NCI-H1436 treated with DMSO at 0.1 percent for 48 hours (cell line): Measurements from ENCODE around the gene OST4.
"Not testable (repeated sequence)": the region's sequence is repeated elsewhere in the genome, so short reads cannot be mapped to it uniquely, and the experiment has no call there.

ENCODE experiments used
- DNase-seq: peaks from one replicate; lab custom pipeline; 2025; lab: John Stamatoyannopoulos, UW

OST4 gene

DNA sequence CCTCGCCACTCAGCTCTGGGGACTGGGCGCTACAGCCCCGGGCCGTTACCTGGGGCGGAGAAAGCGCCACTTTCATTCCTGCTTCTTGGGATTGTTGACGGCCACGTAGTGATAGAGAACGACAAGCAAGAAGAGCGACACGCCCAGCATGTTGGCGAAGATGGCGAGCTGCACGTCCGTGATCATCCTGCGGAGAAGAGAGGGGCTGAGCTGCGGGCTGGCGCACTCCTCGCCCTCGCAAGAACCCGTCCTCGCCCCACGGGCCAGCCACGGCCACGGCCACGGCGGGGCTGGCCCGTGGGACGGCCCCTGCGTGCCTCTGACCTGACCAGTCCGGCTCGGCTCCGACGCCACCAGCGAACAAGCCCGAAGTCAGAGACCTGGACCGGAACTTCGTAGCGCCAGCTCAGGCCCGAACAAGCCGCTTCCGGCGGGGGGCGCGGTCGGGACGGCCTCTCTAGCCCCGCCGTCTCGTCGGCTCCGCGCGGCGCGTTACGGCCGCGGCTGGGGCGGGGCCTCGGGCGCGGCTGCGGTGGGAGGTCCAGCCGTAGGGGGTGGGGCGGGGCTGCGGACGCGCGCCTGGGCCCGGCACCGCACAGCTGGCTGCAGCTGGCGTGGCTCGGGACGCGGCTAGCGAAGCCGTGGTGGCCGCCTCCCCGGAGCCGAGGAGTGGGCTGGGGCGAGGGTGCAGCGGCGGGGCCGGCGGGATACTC, at the start of gene OST4:
Gene OST4, minus strand, starts transcription at position 378 of the 713 bp plus-strand sequence.
- DNase-seq: peak; percentile 25

DNA sequence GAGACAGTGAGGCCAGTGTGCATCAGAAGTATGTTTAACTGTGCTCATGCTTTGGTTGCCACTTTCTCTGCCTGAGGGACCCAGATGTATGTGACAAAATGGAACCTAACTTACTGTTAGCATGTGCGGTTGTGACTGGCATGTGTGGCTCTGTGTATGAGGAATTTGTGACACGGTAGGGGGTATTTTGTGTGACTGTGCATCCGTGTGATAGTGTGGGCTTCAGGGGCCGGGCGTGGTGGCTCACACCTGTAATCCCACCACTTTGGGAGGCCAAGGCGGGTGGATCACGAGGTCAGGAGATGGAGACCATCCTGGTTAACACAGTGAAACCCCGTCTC, 47.8 kb upstream of the OST4 start:
- not testable (repeated sequence) for DNase-seq

DNA sequence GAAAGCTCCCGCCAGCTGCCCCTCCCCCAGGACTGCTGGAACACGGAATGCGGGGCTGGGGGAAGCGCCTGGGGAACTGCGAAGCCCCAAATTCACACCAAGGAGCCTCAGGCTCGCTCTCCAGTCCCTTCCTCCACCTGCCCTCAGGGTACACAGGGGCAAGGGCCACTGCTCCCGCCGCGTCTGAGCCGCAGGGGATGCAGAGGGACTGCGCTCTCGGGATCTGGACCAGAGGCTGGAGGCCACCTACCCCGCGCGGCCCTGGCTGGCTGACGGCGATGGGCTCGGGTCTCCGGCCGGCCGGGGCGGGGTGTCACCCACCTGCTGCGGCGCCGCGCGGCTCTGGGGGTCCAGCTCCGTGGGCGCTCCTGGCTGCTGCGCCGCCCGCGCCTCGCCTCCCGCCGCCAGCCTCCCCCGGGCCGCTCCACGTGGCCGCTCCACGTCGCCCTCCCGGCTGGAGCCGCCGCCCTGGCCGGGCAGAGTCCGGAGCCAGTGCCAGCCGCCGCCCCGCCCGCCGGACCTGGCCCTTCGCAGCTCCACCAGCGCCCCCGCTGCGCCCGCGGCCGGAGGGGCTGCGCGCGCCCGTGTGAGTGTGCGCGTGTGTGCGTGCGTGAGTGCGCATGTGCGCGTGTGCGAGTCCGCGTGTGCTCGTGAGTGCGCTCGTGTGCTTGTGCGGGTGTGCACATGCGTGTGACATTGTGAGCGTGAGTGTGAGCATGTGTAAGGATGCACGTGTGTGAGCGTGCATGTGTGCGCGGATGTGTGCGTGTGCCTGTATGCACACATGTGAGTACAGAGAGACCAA, 47.3 kb upstream of the OST4 start, which contains the start of gene CGREF1:
Gene CGREF1, minus strand, starts transcription at position 604 of the 805 bp plus-strand sequence. CDS start 14,762 bp downstream, outside the sequence.
- no peak for DNase-seq

DNA sequence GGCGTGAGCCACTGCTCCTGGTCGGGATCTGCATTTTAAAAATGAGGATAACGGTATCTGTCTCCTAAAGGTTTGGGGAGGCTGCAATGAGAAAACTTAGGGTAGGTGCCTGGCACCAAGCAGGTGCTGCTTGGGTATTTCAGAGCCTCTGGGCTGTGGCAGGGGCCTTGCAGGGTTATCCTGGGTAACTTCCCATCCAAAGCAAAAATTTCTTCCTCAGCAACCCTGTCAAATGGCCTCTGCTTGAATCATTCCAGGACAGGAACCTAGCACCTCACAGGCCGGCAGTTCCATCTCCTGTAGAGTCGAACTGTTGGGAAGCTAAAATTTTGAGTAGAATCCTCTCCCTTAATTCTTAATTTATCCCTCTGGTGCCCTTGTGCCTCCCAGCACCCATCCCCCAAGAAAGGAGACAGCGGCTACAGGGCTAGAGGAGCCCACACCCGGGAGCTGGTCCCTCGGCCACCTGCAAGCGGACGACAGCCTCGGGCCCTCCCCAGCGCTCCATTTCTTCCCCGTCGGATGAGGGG, 46.6 kb upstream of the OST4 start:
- no peak for DNase-seq

DNA sequence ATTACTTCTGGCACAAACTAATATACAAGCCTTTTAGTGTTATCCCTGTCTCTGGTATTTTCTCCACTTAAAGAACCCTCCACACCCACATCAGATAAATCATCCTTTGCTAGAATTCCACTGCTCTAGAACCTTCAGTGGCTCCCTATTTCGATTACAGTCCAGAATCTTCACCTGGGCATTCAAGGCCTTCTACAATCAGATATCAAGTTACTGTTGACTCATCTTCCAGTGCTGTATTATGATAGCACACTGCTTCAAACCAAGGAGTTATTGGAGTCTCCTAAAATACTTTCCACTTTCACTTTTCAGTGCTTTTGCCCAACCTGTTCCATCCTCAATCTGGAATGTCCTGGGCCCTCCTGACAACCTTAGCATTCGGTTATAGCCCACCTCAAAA, 44.1 kb upstream of the OST4 start:
- DNase-seq: no peak

DNA sequence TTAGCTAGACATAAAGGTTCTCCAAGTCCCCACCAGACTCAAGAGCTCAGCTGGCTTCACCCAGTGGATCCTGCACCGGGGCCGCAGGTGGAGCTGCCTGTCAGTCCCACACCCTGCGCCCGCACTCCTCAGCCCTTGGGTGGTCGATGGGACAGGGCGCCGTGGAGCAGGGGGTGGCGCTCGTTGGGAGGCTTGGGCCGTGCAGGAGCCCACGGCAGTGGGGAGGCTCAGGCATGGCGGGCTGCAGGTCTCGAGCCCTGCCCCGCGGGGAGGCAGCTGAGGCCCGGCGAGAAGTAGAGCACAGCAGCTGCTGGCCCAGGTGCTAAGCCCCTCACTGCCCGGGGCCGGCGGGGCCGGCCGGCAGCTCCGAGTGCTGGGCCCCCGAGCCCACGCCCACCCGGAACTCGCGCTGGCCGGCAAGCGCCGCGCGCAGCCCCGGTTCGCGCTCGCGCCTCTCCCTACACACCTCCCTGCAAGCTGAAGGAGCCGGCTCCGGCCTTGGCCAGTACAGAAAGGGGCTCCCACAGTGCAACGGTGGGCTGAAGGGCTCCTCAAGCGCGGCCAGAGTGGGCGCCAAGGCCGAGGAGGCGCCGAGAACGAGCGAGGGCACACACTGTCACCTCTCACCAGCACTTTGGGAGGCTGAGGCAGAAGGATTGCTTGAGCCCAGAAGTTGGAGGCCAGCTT, 40.1 kb upstream of the OST4 start:
- DNase-seq: not testable (repeated sequence)

DNA sequence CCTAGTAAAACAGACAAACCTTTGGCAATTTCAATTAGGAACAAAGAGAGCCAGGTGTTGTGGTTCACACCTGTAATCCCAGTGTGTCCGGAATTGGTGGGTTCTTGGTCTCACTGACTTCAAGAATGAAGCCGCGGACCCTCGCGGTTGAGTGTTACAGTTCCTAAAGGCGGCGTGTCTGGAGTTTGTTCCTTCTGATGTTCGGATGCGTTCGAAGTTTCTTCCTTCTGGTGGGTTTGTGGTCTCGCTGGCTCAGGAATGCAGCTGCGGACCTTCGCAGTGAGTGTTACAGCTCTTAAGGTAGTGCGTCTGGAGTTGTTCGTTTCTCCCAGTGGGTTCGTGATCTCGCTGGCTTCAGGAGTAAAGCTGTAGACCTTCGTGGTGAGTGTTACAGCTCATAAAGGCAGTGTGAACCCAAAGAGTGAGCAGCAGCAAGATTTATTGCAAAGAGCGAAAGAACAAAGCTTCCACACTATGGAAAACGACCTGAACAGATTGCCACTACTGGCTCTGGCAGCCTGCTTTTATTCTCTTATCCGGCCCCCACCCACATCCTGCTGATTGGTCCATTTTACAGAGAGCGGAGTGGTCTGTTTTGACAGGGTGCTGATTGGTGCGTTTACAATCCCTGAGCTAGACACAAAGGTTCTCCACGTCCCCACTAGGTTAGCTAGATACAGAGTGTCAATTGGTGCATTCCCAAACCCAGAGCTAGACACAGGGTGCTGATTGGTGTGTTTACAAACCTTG, 39.3 kb upstream of the OST4 start:
- DNase-seq: not testable (repeated sequence)

DNA sequence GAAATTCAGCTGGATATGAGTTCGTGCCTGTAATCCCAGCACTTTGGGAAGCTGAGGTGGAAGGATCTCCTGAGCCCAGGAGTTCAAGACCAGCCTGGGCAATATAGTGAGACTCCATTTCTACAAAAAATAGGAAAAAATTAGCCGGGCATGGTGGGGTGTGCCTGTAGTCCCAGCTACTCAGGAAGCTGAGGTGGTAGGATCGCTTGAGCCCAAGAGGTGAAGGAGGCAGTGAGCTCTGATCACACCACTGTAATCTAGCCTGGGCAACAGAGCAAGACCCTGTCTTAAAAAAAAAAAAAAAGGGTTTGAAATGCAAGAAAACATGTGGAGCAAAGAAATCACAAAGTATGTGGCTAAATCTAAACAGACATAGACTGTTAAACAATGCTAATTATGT, 37.6 kb upstream of the OST4 start:
- no peak for DNase-seq

DNA sequence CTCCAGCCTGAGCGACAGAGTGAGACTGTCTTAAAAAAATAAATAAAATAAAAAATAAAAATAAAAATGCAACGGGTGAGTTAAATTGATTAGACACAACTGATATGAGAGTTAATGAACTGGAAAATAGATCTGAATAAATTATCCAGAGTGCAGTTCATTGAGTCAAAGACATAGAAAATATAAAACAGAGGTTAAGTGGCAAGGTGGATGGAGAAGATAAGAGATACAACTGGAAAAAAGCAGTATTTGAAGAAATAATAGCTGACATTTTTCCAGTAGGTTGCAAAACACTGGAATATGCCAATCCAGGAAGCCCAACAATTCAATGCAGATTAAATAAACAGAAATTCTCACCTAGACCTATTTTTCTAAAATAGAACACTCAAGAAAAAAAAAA, 36.8 kb upstream of the OST4 start:
- DNase-seq: no peak

DNA sequence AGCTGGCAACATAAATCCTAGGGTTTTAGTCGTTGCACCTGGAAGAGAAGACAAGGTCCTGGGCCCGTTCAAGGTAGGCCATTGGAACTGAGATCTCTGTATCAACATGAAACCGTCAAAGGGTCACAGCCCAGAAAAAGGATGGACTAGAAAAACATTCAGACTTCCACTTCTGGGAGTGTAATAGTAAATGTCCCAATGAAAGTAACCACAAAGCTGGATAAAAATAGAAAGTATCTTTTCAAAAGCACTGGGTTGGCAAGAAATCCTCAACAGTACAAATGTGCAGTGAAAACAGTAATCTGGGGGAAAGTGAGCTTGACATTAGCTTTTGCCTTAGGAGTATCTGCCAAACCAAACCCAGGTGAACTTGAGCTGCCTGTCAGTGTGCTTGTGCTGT, 34.5 kb upstream of the OST4 start:
- DNase-seq: no peak

DNA sequence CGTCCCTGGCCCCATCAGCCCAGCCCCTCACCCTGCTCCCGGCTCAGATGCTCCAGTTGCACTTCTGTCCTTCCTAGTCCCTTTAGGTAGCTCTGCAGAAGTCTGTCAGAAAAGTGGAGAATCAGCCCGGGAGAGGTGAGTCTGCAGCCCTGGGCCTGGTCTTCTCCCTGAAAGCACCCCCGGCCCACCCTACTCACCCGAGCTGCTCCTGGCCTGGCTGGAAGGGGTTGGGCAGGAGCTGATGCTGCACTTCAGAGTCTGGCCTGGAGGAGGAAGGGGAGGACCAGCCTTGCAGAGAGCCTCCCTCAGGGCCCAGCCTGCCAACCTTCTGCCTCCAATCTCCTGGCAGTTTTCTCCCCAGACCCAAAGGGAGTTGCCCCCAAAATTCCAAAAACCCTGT, 30.9 kb upstream of the OST4 start:
- no peak for DNase-seq

DNA sequence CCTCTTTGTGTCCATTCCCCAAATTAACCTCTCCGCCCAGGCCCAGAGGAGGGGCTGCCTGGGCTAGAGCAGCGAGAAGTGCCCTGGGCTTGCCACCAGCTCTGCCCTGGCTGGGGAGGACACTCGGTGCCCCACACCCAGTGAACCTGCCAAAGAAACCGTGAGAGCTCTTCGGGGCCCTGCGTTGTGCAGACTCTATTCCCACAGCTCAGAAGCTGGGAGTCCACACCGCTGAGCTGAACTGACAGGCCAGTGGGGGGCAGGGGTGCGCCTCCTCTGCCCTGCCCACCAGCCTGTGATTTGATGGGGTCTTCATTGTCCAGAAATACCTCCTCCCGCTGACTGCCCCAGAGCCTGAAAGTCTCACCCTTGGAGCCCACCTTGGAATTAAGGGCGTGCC, 28.6 kb upstream of the OST4 start:
- no peak for DNase-seq

DNA sequence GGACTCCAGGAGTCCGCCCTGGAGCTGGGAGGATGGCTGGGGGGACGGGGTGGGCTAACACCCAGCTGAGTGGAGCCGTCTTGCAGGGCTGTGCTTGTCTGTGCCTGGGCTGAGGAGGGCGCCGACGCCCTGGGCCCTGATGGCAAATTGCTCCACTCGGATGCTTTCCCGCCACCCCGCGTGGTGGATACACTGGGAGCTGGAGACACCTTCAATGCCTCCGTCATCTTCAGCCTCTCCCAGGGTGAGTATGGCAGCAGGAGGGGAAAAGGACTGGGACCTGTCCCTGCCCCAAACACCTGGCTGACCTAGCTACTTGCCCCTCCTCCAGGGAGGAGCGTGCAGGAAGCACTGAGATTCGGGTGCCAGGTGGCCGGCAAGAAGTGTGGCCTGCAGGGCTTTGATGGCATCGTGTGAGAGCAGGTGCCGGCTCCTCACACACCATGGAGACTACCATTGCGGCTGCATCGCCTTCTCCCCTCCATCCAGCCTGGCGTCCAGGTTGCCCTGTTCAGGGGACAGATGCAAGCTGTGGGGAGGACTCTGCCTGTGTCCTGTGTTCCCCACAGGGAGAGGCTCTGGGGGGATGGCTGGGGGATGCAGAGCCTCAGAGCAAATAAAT, 28.0 kb upstream of the OST4 start:
- DNase-seq: no peak

DNA sequence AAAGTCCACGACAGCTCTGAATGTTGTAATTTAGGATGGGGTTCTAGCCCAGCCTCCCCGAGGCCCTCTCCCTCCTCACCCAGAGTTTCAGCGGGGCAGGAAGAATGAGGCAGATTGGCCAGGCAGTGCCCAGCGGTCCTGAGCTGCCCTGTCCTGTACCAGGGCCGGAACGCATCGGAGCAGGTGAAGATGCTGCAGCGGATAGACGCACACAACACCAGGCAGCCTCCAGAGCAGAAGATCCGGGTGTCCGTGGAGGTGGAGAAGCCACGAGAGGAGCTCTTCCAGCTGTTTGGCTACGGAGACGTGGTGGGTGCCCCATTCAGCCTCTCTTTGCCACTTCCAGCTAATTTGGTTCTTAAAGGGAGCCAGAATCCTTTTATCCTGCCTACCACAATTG, 25.9 kb upstream of the OST4 start:
- DNase-seq: no peak

DNA sequence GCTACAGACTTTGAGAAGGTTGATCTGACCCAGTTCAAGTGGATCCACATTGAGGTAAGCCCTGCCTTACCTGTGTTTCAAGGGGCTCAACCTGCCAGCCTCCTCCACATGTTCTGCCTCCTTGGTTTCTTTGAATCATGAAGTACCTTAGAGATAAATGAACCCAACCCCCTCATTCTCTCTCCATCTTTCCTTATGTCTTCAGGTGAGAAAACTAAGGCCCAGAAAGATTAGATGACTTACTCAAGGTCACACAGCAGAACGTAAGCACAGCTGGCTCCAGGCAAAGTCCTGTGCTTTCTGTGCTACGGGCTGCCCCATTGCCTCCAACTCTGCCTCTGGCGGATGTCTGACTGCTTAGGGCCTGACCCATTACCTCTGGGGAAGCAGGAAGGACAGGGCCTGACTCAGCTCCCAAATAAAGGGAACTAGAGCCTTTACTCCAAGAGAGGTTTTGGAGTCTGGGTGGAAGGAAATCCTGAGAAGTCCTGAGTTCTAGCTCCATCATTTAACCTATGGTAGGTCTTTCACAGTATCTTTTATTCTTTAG, 25.4 kb upstream of the OST4 start:
- no peak for DNase-seq

DNA sequence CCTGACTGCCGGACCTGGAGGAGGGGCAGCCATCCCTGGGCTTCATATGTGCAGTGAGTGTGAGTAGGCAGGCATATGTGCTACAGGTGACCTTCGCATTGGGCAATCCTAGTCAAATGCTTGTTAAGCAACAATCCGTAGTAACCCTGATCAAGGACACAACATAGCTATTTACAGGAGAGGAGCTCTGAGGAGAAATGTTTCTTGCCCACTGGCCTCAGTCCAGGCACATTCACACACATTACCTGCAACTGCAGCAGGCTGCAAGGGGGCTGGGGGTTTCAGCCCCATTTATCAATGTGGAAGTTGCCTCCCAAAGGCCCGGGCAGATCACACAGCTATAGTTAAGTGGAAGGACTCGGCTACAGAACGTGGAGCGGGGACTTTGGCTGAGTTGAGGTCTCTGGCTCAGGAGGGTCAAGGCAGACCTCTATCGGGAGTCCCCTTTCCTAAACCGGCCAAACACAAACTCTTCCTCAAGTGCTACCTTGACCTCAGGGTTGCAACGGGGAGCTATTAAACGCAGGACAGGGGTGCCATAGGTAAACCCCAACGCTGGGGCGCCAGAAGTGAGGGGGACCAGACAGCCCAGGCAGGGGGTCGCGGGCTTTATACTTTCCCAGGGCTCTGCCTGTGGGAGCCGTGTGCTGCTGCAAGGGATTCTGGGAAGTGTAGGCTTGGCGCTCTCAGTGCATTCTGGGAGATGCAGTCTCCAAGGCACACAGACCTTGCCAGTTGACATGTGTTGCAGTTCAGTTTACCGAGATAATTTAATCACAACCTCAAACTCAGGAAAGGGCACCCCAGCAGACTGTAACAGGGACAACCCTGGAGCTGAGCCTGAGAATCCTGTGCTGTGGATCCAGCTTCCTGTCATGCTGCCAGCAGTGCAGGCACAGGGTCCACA, 24.5 kb upstream of the OST4 start:
- no peak for DNase-seq

DNA sequence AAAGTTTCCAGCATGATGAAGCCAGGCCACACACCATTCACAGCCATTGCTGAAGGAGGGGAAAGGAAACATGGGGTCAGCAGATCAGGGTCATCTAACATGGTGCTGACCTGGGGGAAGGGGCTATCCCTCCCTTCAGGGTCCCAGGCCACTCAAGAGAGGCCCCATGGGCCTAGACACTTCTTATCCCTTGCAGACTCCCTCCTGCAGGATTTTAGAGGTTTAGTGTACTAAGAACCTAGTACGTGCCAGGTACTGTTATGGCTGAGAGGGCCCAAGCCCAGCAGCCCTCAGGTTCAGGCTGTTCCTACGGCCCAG, 23.9 kb upstream of the OST4 start:
- DNase-seq: no peak

DNA sequence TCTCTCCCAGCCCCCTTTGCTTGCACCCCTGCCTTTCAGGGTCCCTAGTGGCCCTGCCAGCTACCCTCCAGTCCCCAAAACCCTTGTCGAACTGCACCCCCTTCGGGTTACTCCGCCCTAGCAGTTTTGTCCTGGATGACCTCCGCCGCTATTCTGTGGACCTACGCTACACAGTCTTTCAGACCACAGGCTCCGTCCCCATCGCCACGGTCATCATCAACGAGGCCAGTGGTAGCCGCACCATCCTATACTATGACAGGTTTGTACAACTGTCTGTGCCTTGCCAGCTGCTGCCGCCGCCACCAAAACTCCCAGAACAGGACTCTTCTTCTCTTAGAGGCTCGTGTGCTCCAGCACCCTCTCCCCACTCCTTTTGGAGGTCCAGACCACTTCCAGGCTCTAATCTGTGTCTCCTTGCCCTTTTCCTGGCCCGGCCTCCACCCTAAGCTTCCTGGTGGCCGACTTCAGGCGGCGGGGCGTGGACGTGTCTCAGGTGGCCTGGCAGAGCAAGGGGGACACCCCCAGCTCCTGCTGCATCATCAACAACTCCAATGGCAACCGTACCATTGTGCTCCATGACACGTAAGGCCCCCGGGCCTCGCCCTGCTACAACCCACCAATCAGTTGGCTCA, 23.0 kb upstream of the OST4 start:
- DNase-seq: no peak

DNA sequence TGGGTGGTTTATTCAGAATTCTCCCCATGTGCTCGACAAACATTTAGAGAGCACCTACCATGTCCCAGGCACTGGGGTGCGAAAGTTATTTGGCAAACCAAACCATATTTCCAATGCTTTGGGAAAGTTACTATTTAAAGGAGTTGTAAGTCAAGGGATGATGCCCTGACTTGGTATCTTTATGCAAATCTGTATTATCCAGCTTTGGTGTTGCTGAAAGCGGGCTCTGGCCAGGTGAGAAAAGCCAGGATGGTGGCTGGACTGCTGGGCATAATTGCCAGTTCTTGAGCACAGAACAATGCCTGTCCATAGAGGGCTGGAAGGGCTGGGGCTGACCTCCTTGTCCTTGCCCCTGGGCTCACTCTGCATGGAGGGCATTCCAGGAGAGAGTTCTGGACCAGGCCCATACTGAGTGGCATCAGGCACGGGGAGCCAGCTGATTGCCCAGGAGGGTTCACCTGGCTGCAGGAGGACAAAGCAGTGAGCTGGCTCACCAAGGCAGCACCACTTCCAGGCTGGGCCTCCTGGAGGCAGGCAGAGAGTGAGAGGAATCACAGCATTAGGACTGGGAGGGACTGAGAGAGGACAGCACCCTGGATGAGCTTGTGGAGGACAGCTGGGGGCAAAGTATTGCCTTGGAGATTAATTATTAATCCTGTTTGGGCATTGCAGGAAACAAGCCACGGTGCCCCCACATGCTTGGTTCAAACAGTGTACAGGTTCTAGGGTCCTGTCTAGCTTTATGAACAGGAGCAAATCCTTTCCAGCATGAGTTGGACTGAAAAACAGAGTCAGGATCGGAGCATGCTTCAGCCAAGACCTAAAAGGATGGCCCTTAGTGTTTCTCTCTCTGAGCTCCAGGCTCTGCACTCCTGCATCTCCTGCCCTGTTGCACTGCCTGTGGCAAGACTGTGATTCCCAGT, 22.2 kb upstream of the OST4 start:
- no peak for DNase-seq
